K562 (cell line): ENCODE measurements around the gene MCCC2. TPM values are rescaled to one million over a fixed set of nuclear protein-coding genes. Genes with fewer than 3 reads are reported as not detected.

Experiments used
- ATAC-seq: fragments of 200-7000 bp; cut with Tn5 transposase; 3 replicates; pipeline ENCODE4 v1.9.1; 2020; ENCODE audit warnings: moderate library complexity
- BruUV-seq: library from RNA; stranded (reverse); fragments of 400-500 nt; replicated peaks from 2 replicates; lab custom pipeline; 2021; lab: Mats Ljungman, UMichigan
- CTCF ChIA-PET: fragments of 300-600 bp; formaldehyde crosslinking; extraction: SDS; loops from one replicate; lab custom pipeline; 2021; ENCODE audit warnings: low intra/inter-chr PET ratio; lab: Yijun Ruan, JAX
- POLR2A ChIA-PET: fragments of 300-600, 350-650 bp; sonication (Branson Sonifier 250); formaldehyde crosslinking; extraction: SDS; loops from one replicate; lab custom pipeline; 2021; ENCODE audit warnings: antibody characterized with exemption, inconsistent platforms; lab: Yijun Ruan, JAX
- DNase-seq, 4 experiments: peaks; one replicate each; pipeline versions ENCODE4 v3.0.0 to v3.0.0-alpha.2; 2011 to 2018; ENCODE audit warnings: low spot score in 3 of 4, mixed read lengths in 3 of 4; ENCODE audit errors: extremely low read depth in 1 of 4
- FAIRE-seq: peaks from 2 replicates; lab custom pipeline; 2011; peaks lifted over from hg19 to GRCh38; lab: Jason Lieb, UNC
- H2AFZ ChIP-seq: 2 replicates; pipeline ENCODE4 v1.6.0; 2011; ENCODE audit warnings: low read depth, low read length, control low read depth, inconsistent platforms
- H3K27ac ChIP-seq: fragments of 200-600 bp; 3 replicates; pipeline ENCODE4 v1.8.0; 2011; ENCODE audit warnings: low read depth, mild to moderate bottlenecking, control low read depth, inconsistent platforms, low read length, moderate library complexity, mixed read lengths; ENCODE audit errors: extremely low read depth
- H3K27me3 ChIP-seq, 2 experiments: fragments of 300-600 bp in 1 of 2; 2 replicates in 1 of 2; 3 replicates in 1 of 2; pipeline versions ENCODE4 v1.6.0 to v1.8.0; 2011; ENCODE audit warnings: inconsistent platforms in 2 of 2, low read length in 2 of 2, mild to moderate bottlenecking in 1 of 2, mixed read lengths in 1 of 2, moderate library complexity in 1 of 2; ENCODE audit not compliant: control insufficient read depth in 2 of 2, insufficient read depth in 2 of 2
- H3K36me3 ChIP-seq: fragments of 300-600 bp; 3 replicates; pipeline ENCODE4 v1.8.0; 2011; ENCODE audit warnings: mild to moderate bottlenecking, low read length, inconsistent platforms; ENCODE audit not compliant: control insufficient read depth, insufficient read depth
- H3K4me1 ChIP-seq, 2 experiments: fragments of 200-600 bp in 1 of 2; replicated peaks in 1 of 2; 2 replicates in 1 of 2; 3 replicates in 1 of 2; pipeline versions ENCODE4 v1.5.1 to v1.8.0; 2011; ENCODE audit warnings: inconsistent platforms in 2 of 2, low read length in 2 of 2, mild to moderate bottlenecking in 1 of 2, mixed read lengths in 1 of 2, moderate library complexity in 1 of 2; ENCODE audit not compliant: control insufficient read depth in 2 of 2, insufficient read depth in 2 of 2
- H3K4me2 ChIP-seq: 2 replicates; pipeline ENCODE4 v1.6.1; 2011; ENCODE audit warnings: low read length, control low read depth, inconsistent platforms, mixed read lengths; ENCODE audit not compliant: insufficient read depth
- H3K4me3 ChIP-seq: fragments of 200-600 bp; sonication (generic), shearing (Covaris generic); 2 replicates; pipeline ENCODE4 v1.5.1; 2016; ENCODE audit warnings: control low read depth, inconsistent platforms
- H3K79me2 ChIP-seq: fragments of 200-600 bp; 3 replicates; pipeline ENCODE4 v1.8.0; 2011; ENCODE audit warnings: low read length, inconsistent platforms; ENCODE audit not compliant: control insufficient read depth, insufficient read depth
- H3K9ac ChIP-seq, 2 experiments: 2 replicates each; pipeline versions ENCODE4 v1.6.0 to v1.6.1; 2011; ENCODE audit warnings: low read depth in 2 of 2, low read length in 2 of 2, control low read depth in 1 of 2, inconsistent platforms in 1 of 2, mild to moderate bottlenecking in 1 of 2, mixed read lengths in 1 of 2; ENCODE audit not compliant: insufficient read depth in 1 of 2
- H3K9me1 ChIP-seq: one replicate; pipeline ENCODE4 v1.6.0; 2011; ENCODE audit warnings: inconsistent platforms, mild to moderate bottlenecking, low read length, moderate library complexity; ENCODE audit not compliant: control insufficient read depth, insufficient read depth
- H3K9me3 ChIP-seq: replicated peaks from 2 replicates; pipeline ENCODE4 v1.5.1; 2011; ENCODE audit warnings: low read depth, low read length, inconsistent platforms; ENCODE audit not compliant: control insufficient read depth, insufficient read depth
- H4K20me1 ChIP-seq: replicated peaks from 2 replicates; pipeline ENCODE4 v1.6.1; 2011; ENCODE audit warnings: low read length, inconsistent platforms, mixed read lengths; ENCODE audit not compliant: control insufficient read depth, insufficient read depth
- ATF7 ChIP-seq: fragments of 450-650 bp; IDR thresholded peaks from 2 replicates; pipeline ENCODE4 v1.7.1; 2014; ENCODE audit warnings: mild to moderate bottlenecking, moderate library complexity
- ERF ChIP-seq: fragments of 450-650 bp; formaldehyde crosslinking; IDR thresholded peaks from 2 replicates; pipeline ENCODE4 v1.4.0; 2020; ENCODE audit warnings: mild to moderate bottlenecking, mixed read lengths
- ETV5 ChIP-seq: sonication (generic); formaldehyde crosslinking; IDR thresholded peaks from 2 replicates; pipeline ENCODE4 v1.4.0; 2020; ENCODE audit warnings: low read depth, mild to moderate bottlenecking, missing genetic modification reagents
- FOXP1 ChIP-seq: sonication (generic); formaldehyde crosslinking; IDR thresholded peaks from 2 replicates; pipeline ENCODE4 v1.8.0; 2022; ENCODE audit warnings: mild to moderate bottlenecking, missing genetic modification reagents
- HNRNPUL1 ChIP-seq: fragments of 200-400 bp; formaldehyde crosslinking; IDR thresholded peaks from 2 replicates; pipeline ENCODE4 v1.6.1; 2017; ENCODE audit warnings: low read length
- JUN ChIP-seq, 2 experiments: sonication (generic) in 1 of 2; formaldehyde crosslinking in 1 of 2; IDR thresholded peaks; 2 replicates each; pipeline versions ENCODE4 v1.6.1 to v1.8.0; 2012 to 2022; ENCODE audit warnings: borderline replicate concordance in 2 of 2, mild to moderate bottlenecking in 2 of 2, improper control_type of control experiment in 1 of 2, low read depth in 1 of 2, low read length in 1 of 2, missing genetic modification reagents in 1 of 2
- LARP7 ChIP-seq: fragments of 450-650 bp; IDR thresholded peaks from 2 replicates; pipeline ENCODE4 v1.6.1; 2016
- MBD2 ChIP-seq: sonication (generic); IDR thresholded peaks from 2 replicates; pipeline ENCODE4 v1.6.1; 2016; ENCODE audit warnings: low read depth, borderline replicate concordance
- NR2C1 ChIP-seq, 2 experiments: fragments of 450-650 bp; IDR thresholded peaks; 2 replicates each; pipeline ENCODE4 v1.6.1; 2017; ENCODE audit warnings: mild to moderate bottlenecking in 2 of 2, antibody characterized with exemption in 1 of 2, inconsistent platforms in 1 of 2, missing compliant biosample characterization in 1 of 2, missing genetic modification characterization in 1 of 2
- NR3C1 ChIP-seq: sonication (generic); formaldehyde crosslinking; IDR thresholded peaks from 2 replicates; pipeline ENCODE4 v1.8.1; 2022; ENCODE audit warnings: missing genetic modification reagents
- SP2 ChIP-seq: IDR thresholded peaks from 2 replicates; pipeline ENCODE4 v1.6.1; 2011; ENCODE audit warnings: mild to moderate bottlenecking, low read depth, low read length, moderate library complexity; ENCODE audit not compliant: poor library complexity, severe bottlenecking; ENCODE audit errors: extremely low read depth
- STAG1 ChIP-seq: sonication (generic); formaldehyde crosslinking; IDR thresholded peaks from 2 replicates; pipeline ENCODE4 v1.5.0; 2020; ENCODE audit warnings: missing genetic modification reagents, borderline replicate concordance
- TFE3 ChIP-seq: fragments of 450-650 bp; formaldehyde crosslinking; IDR thresholded peaks from 2 replicates; pipeline ENCODE4 v1.4.0; 2020; ENCODE audit warnings: mild to moderate bottlenecking, mixed read lengths
- ZBTB7A ChIP-seq: IDR thresholded peaks from 2 replicates; pipeline ENCODE4 v1.6.1; 2011; ENCODE audit warnings: low read depth, mild to moderate bottlenecking, low read length, moderate library complexity, borderline replicate concordance; ENCODE audit not compliant: control insufficient read depth
- ZEB2 ChIP-seq: fragments of 450-650 bp; IDR thresholded peaks from 2 replicates; pipeline ENCODE4 v1.6.1; 2016
- ZFX ChIP-seq: sonication (generic); formaldehyde crosslinking; IDR thresholded peaks from 2 replicates; pipeline ENCODE4 v1.8.0; 2022; ENCODE audit warnings: mild to moderate bottlenecking, missing genetic modification reagents, moderate library complexity
- ZNF133 ChIP-seq: fragments of 250-450 bp; sonication (Bioruptor Pico); IDR thresholded peaks from 2 replicates; pipeline ENCODE4 v1.4.0; 2020; ENCODE audit warnings: mild to moderate bottlenecking
- WGBS: fragments of 100-300 bp; shearing (Covaris generic); methylation state at CpG from one replicate; pipeline ENCODE4 v1.1.6; 2016; ENCODE audit warnings: low coverage, mixed read lengths; ENCODE audit not compliant: insufficient coverage; ENCODE audit errors: missing lambda C conversion rate; 5-methylcytosine and 5-hydroxymethylcytosine counted together
- in situ Hi-C: fragments of 300-500 bp; cut with MboI; formaldehyde crosslinking; loops from 4 replicates; pipeline ENCODE4 v1.15.0; 2018; ENCODE audit warnings: inconsistent platforms, mixed read lengths
- intact Hi-C: fragments of 100-400 bp; cut with micrococcal nuclease; formaldehyde crosslinking; loops from 2 replicates; pipeline ENCODE4 v1.14.2; 2022
- polyA plus RNA-seq, 8 experiments: library from polyadenylated mRNA; depleted of rRNA in 4 of 8; stranded (reverse) in 5 of 8; unstranded in 3 of 8; fragments of >200 nt; fragmentation: Nextera tagmentation in 2 of 8; fragmentation: Illumina TruSeq in 1 of 8; extraction: Ambion mirVana in 2 of 8; extraction: Trizol in 1 of 8; gene quantifications; 2 replicates each; pipeline versions ENCODE4 v1.2.1 to v1.2.3, GENCODE V29; 2011 to 2014; ENCODE audit warnings: inconsistent platforms in 1 of 8, missing spikeins in 1 of 8
- total RNA-seq, 7 experiments: library from RNA; depleted of rRNA in 6 of 7; stranded (reverse); fragments of >200 nt in 6 of 7; fragmentation: Illumina TruSeq in 2 of 7; extraction: Trizol in 2 of 7; gene quantifications; 2 replicates each; pipeline versions ENCODE4 v1.2.1 to v1.2.3, GENCODE V29; 2011 to 2021; ENCODE audit warnings: low replicate concordance in 1 of 7
- TF ChIP-seq, protein P1 (sequence below): fragments of 250-450 bp; sonication (Bioruptor Pico); IDR thresholded peaks from 2 replicates; pipeline ENCODE4 v1.4.0; 2020
- TF ChIP-seq, protein P2 (sequence below): fragments of 450-650 bp; IDR thresholded peaks from 2 replicates; pipeline ENCODE4 v1.6.1; 2016; ENCODE audit warnings: mild to moderate bottlenecking

Gene MCCC2
- total and polyA plus RNA-seq, 9 of the 15 experiments (the other 6 are each of a cell fraction or from before 2014, with no cell fraction given): 17.1 to 77.9 (median 52.5) TPM

- TF ChIP-seq JUN (IDR thresholded peaks at IDR 0.05; ENCODE audit: borderline replicate concordance, low read depth, low read length): no peak
- no peak for TF ChIP-seq JUN (CRISPR knock-in tag; IDR thresholded peaks at IDR 0.05; ENCODE audit: borderline replicate concordance)
- TF ChIP-seq FOXP1 (CRISPR knock-in tag): no peak
- no peak for TF ChIP-seq ZBTB7A
- no peak for TF ChIP-seq TFE3 (CRISPR knock-in tag)
- no peak for TF ChIP-seq STAG1 (CRISPR knock-in tag)
- TF ChIP-seq ERF (CRISPR knock-in tag): no peak
- no peak for TF ChIP-seq ZEB2
- no peak for TF ChIP-seq ZFX
Observed at GRCh38 chr5:71629950-71630349, 42.8 kb downstream of the MCCC2 start (continued).

- Histone ChIP-seq H3K9ac (no peak overlapping the region), H3K79me2 (no peaks in the 10 kb centered on the region), H4K20me1 (no peaks in the 10 kb centered on the region), H3K4me3 (no peak overlapping the region), H3K4me1 (no peaks in the 10 kb centered on the region), H3K9me3 (no peaks in the 10 kb centered on the region), H3K36me3 (peaks cover 41% of the 10 kb centered on the region), H3K27me3 (no peaks in the 10 kb centered on the region), H3K4me2 (no peak overlapping the region), H3K27ac (no peak overlapping the region), H2AFZ (no peak overlapping the region), H3K9me1 (no peaks in the 10 kb centered on the region)
- FAIRE-seq (no peak), ATAC-seq (no peak), DNase-seq (no peak)
- intact Hi-C loops (no loop called here), in situ Hi-C loops (no loop called here)
- BruUV-seq: no TSS peak
- CTCF ChIA-PET: no interaction called here
- POLR2A ChIA-PET: no interaction called here
- WGBS: 76% methylated on average over 4 of the region's 4 CpGs
- TF ChIP-seq ATF7: no peak
- TF ChIP-seq LARP7: no peak
- no peak for TF ChIP-seq ETV5 (CRISPR knock-in tag)
- TF ChIP-seq MBD2: no peak
- TF ChIP-seq, protein P1, sequence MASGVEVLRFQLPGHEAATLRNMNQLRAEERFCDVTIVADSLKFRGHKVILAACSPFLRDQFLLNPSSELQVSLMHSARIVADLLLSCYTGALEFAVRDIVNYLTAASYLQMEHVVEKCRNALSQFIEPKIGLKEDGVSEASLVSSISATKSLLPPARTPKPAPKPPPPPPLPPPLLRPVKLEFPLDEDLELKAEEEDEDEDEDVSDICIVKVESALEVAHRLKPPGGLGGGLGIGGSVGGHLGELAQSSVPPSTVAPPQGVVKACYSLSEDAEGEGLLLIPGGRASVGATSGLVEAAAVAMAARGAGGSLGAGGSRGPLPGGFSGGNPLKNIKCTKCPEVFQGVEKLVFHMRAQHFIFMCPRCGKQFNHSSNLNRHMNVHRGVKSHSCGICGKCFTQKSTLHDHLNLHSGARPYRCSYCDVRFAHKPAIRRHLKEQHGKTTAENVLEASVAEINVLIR (CRISPR knock-in tag): no peak
- TF ChIP-seq, protein P2, sequence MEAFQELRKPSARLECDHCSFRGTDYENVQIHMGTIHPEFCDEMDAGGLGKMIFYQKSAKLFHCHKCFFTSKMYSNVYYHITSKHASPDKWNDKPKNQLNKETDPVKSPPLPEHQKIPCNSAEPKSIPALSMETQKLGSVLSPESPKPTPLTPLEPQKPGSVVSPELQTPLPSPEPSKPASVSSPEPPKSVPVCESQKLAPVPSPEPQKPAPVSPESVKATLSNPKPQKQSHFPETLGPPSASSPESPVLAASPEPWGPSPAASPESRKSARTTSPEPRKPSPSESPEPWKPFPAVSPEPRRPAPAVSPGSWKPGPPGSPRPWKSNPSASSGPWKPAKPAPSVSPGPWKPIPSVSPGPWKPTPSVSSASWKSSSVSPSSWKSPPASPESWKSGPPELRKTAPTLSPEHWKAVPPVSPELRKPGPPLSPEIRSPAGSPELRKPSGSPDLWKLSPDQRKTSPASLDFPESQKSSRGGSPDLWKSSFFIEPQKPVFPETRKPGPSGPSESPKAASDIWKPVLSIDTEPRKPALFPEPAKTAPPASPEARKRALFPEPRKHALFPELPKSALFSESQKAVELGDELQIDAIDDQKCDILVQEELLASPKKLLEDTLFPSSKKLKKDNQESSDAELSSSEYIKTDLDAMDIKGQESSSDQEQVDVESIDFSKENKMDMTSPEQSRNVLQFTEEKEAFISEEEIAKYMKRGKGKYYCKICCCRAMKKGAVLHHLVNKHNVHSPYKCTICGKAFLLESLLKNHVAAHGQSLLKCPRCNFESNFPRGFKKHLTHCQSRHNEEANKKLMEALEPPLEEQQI: no peak
- TF ChIP-seq HNRNPUL1: no peak
- no peak for TF ChIP-seq NR3C1 (CRISPR knock-in tag)
- TF ChIP-seq ZNF133: no peak
- TF ChIP-seq SP2: no peak
- TF ChIP-seq NR2C1 (IDR thresholded peaks at IDR 0.05): no peak
- TF ChIP-seq NR2C1 (tag; IDR thresholded peaks at IDR 0.05): no peak
Observed at GRCh38 chr5:71631070-71631469, 43.9 kb downstream of the MCCC2 start.
